K562 (cell line): ENCODE results near the gene MSH2.

Source experiments
- CHCHD3 ChIP-seq: fragments of 250-450 bp; sonication (Bioruptor Pico); IDR thresholded peaks from 2 replicates; pipeline ENCODE4 v2.1.2; 2022; ENCODE audit warnings: mild to moderate bottlenecking
- FOS ChIP-seq: IDR thresholded peaks from 3 replicates; pipeline ENCODE4 v1.6.1; 2011; ENCODE audit not compliant: insufficient read length; ENCODE audit errors: extremely low read depth
- FOXJ3 ChIP-seq: sonication (generic); formaldehyde crosslinking; IDR thresholded peaks from 2 replicates; pipeline ENCODE4 v1.4.0; 2020; ENCODE audit warnings: mild to moderate bottlenecking, missing genetic modification reagents
- HDAC6 ChIP-seq: IDR thresholded peaks from 2 replicates; pipeline ENCODE4 v1.6.1; 2012; ENCODE audit warnings: low read depth, mild to moderate bottlenecking, control low read depth, inconsistent platforms, low read length, moderate library complexity
- HNRNPL ChIP-seq: fragments of 200-400 bp; formaldehyde crosslinking; IDR thresholded peaks from 2 replicates; pipeline ENCODE4 v1.6.1; 2017; ENCODE audit warnings: low read depth, mild to moderate bottlenecking, low read length
- L3MBTL2 ChIP-seq: fragments of 450-650 bp; IDR thresholded peaks from 2 replicates; pipeline ENCODE4 v1.6.1; 2016; ENCODE audit warnings: mild to moderate bottlenecking, moderate library complexity
- NCOR1 ChIP-seq: fragments of 450-650 bp; IDR thresholded peaks from 2 replicates; pipeline ENCODE4 v1.6.1; 2016; ENCODE audit warnings: mild to moderate bottlenecking, moderate library complexity
- PRPF4 ChIP-seq: fragments of 200-400 bp; formaldehyde crosslinking; IDR thresholded peaks from one replicate; pipeline ENCODE4 v1.6.1; 2017; ENCODE audit warnings: low read length, low read depth, mild to moderate bottlenecking; ENCODE audit not compliant: insufficient read depth, poor library complexity, severe bottlenecking
- SRSF9 ChIP-seq: fragments of 200-400 bp; formaldehyde crosslinking; IDR thresholded peaks from 2 replicates; pipeline ENCODE4 v1.6.1; 2017; ENCODE audit warnings: low read depth, low read length, borderline replicate concordance
- U2AF2 ChIP-seq: fragments of 200-400 bp; formaldehyde crosslinking; optimal IDR thresholded peaks from 2 replicates; pipeline ENCODE3; 2017; ENCODE audit warnings: low read depth, mild to moderate bottlenecking, low read length
- ZNF311 ChIP-seq: fragments of 250-450 bp; sonication (Bioruptor Pico); IDR thresholded peaks from 2 replicates; pipeline ENCODE4 v1.4.0; 2020; ENCODE audit warnings: mild to moderate bottlenecking, moderate library complexity
- ZNF644 ChIP-seq: fragments of 200-800 bp; sonication (Bioruptor generic); IDR thresholded peaks from 2 replicates; pipeline ENCODE4 v1.6.1; 2016; ENCODE audit warnings: low read depth, missing genetic modification characterization, missing compliant biosample characterization
- TF ChIP-seq, protein P1 (sequence below), 3 experiments: IDR thresholded peaks in 2 of 3; conservative IDR thresholded peaks in 1 of 3; 2 replicates each; pipeline ENCODE4 v1.5.1; 2011 to 2012; ENCODE audit warnings: low read length in 3 of 3, mild to moderate bottlenecking in 3 of 3, control low read depth in 2 of 3, improper control_type of control experiment in 1 of 3, inconsistent platforms in 1 of 3, low read depth in 1 of 3, mixed read lengths in 1 of 3, moderate library complexity in 1 of 3; ENCODE audit not compliant: insufficient read depth in 2 of 3

DNA sequence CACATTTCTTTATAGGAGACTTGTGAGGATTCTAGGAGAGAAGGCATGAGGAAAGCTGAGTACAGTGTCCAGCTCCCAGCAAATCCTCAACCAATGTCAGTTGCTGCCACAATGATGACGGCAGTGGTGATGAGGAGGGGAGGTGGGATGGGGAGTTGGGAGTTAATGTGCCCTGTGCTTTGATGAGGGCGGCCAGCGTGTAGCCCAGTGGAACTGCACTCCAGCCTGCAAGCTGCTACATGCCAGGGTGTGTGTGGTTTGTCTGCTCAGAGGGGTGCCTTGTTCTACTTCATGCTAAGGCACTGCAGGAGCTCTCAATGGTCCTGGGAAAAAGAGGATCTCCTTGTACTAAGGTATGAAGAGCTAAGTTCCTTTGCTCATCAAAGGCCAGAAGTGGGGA lies 96.1 kb downstream of the MSH2 start:
- no peak for TF ChIP-seq NCOR1
- TF ChIP-seq L3MBTL2 = no peak
- no peak for TF ChIP-seq FOXJ3 (CRISPR knock-in tag)
- no peak for TF ChIP-seq FOS
- TF ChIP-seq PRPF4 = no peak
- TF ChIP-seq ZNF311 (CRISPR knock-in tag) = no peak
- no peak for TF ChIP-seq CHCHD3 (CRISPR knock-in tag)
- no peak for TF ChIP-seq HDAC6
- TF ChIP-seq, protein P1, sequence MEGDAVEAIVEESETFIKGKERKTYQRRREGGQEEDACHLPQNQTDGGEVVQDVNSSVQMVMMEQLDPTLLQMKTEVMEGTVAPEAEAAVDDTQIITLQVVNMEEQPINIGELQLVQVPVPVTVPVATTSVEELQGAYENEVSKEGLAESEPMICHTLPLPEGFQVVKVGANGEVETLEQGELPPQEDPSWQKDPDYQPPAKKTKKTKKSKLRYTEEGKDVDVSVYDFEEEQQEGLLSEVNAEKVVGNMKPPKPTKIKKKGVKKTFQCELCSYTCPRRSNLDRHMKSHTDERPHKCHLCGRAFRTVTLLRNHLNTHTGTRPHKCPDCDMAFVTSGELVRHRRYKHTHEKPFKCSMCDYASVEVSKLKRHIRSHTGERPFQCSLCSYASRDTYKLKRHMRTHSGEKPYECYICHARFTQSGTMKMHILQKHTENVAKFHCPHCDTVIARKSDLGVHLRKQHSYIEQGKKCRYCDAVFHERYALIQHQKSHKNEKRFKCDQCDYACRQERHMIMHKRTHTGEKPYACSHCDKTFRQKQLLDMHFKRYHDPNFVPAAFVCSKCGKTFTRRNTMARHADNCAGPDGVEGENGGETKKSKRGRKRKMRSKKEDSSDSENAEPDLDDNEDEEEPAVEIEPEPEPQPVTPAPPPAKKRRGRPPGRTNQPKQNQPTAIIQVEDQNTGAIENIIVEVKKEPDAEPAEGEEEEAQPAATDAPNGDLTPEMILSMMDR (IDR thresholded peaks at IDR 0.05 in 2 of 3, conservative IDR thresholded peaks at IDR 0.05 in 1 of 3; ENCODE audit: insufficient read depth in 2 of 3, low read depth in 1 of 3, low read length in 3 of 3) = no peak
- TF ChIP-seq SRSF9 = no peak
- no peak for TF ChIP-seq HNRNPL
- no peak for TF ChIP-seq U2AF2
- no peak for TF ChIP-seq ZNF644 (tag)
